Stimulated activated naive CD8-positive, alpha-beta T cell treated with anti-CD3 and anti-CD28 coated beads, Interleukin-15, Interleukin-2, amounts not matched to agents 100 ng/mL and 50 ng/mL, for 24 hours (primary cell): ENCODE measurements around the gene TEX51.

Experiments used
- H3K27ac Mint-ChIP-seq: one replicate; pipeline ENCODE4 v1.8.0; 2021; ENCODE audit warnings: mild to moderate bottlenecking, mixed read lengths
- H3K27me3 Mint-ChIP-seq: one replicate; pipeline ENCODE4 v1.8.0; 2021; ENCODE audit warnings: mixed read lengths
- H3K36me3 Mint-ChIP-seq: one replicate; pipeline ENCODE4 v1.8.0; 2021; ENCODE audit warnings: low read depth, mixed read lengths
- H3K4me1 Mint-ChIP-seq: one replicate; pipeline ENCODE4 v1.8.0; 2021; ENCODE audit warnings: low read depth, mixed read lengths
- H3K4me3 Mint-ChIP-seq: one replicate; pipeline ENCODE4 v1.8.0; 2021; ENCODE audit warnings: mild to moderate bottlenecking, mixed read lengths
- H3K9me3 Mint-ChIP-seq: one replicate; pipeline ENCODE4 v1.8.0; 2021; ENCODE audit warnings: mixed read lengths

Gene TEX51

GRCh38 chr2:126910637-126911036 is 11.9 kb downstream of the TEX51 start:
- Mint-ChIP-seq H3K27me3 (no peaks in the 10 kb centered on the region), H3K27ac (no peak overlapping the region), H3K4me1 (peaks cover 31% of the 10 kb centered on the region), H3K36me3 (no peaks in the 10 kb centered on the region), H3K9me3 (no peaks in the 10 kb centered on the region), H3K4me3 (no peak overlapping the region)

GRCh38 chr2:126911111-126911796 is 12.6 kb downstream of the TEX51 start:
- Mint-ChIP-seq H3K4me1 (peaks cover 25% of the 10 kb centered on the region), H3K27ac (no peak overlapping the region), H3K4me3 (no peak overlapping the region), H3K27me3 (no peaks in the 10 kb centered on the region), H3K9me3 (no peaks in the 10 kb centered on the region), H3K36me3 (no peaks in the 10 kb centered on the region)

- H3K36me3 Mint-ChIP-seq, result no peaks in the 10 kb centered on the region
Observed at GRCh38 chr2:126912201-126912600, 13.5 kb downstream of the TEX51 start.

GRCh38 chr2:126913329-126913728 is 14.6 kb downstream of the TEX51 start:
- no peaks in the 10 kb centered on the region for H3K27me3 Mint-ChIP-seq
- no peaks in the 10 kb centered on the region for H3K36me3 Mint-ChIP-seq
- no peak overlapping the region for H3K4me3 Mint-ChIP-seq
- H3K9me3 Mint-ChIP-seq, result no peaks in the 10 kb centered on the region
- no peak overlapping the region for H3K27ac Mint-ChIP-seq
- peaks cover 13% of the 10 kb centered on the region for H3K4me1 Mint-ChIP-seq

More at GRCh38 chr2:126912201-126912600, 13.5 kb downstream of the TEX51 start:
- Mint-ChIP-seq H3K27me3 (no peaks in the 10 kb centered on the region), H3K27ac (no peak overlapping the region), H3K4me3 (no peak overlapping the region), H3K4me1 (peaks cover 21% of the 10 kb centered on the region), H3K9me3 (no peaks in the 10 kb centered on the region)

- no peaks in the 10 kb centered on the region for H3K27me3 Mint-ChIP-seq
- H3K4me3 Mint-ChIP-seq, result no peak overlapping the region
- peaks cover 13% of the 10 kb centered on the region for H3K4me1 Mint-ChIP-seq
- no peaks in the 10 kb centered on the region for H3K36me3 Mint-ChIP-seq
- H3K9me3 Mint-ChIP-seq, result peaks cover 4% of the 10 kb centered on the region
- H3K27ac Mint-ChIP-seq, result no peak overlapping the region
Observed at GRCh38 chr2:126913881-126914615, 15.4 kb downstream of the TEX51 start.

GRCh38 chr2:126914811-126915500 is 16.3 kb downstream of the TEX51 start:
- Mint-ChIP-seq H3K36me3 (no peaks in the 10 kb centered on the region), H3K27me3 (no peaks in the 10 kb centered on the region), H3K27ac (no peak overlapping the region), H3K4me3 (no peak overlapping the region), H3K4me1 (peaks cover 4% of the 10 kb centered on the region), H3K9me3 (peaks cover 4% of the 10 kb centered on the region)

GRCh38 chr2:126915903-126916302 is 17.2 kb downstream of the TEX51 start:
- peaks cover 4% of the 10 kb centered on the region for H3K9me3 Mint-ChIP-seq
- H3K27me3 Mint-ChIP-seq, result no peaks in the 10 kb centered on the region
- H3K36me3 Mint-ChIP-seq, result no peaks in the 10 kb centered on the region
- H3K27ac Mint-ChIP-seq, result no peak overlapping the region
- no peak overlapping the region for H3K4me3 Mint-ChIP-seq
- no peaks in the 10 kb centered on the region for H3K4me1 Mint-ChIP-seq

GRCh38 chr2:126916744-126917143 is 18.1 kb downstream of the TEX51 start:
- no peaks in the 10 kb centered on the region for H3K36me3 Mint-ChIP-seq
- no peaks in the 10 kb centered on the region for H3K4me1 Mint-ChIP-seq
- no peak overlapping the region for H3K27ac Mint-ChIP-seq
- H3K27me3 Mint-ChIP-seq, result no peaks in the 10 kb centered on the region
- no peak overlapping the region for H3K4me3 Mint-ChIP-seq
- peaks cover 4% of the 10 kb centered on the region for H3K9me3 Mint-ChIP-seq

GRCh38 chr2:126921066-126921465 is 22.4 kb downstream of the TEX51 start:
- Mint-ChIP-seq H3K27ac (no peak overlapping the region), H3K36me3 (no peaks in the 10 kb centered on the region), H3K4me3 (no peak overlapping the region), H3K9me3 (peaks cover 8% of the 10 kb centered on the region), H3K4me1 (no peaks in the 10 kb centered on the region), H3K27me3 (no peaks in the 10 kb centered on the region)

GRCh38 chr2:126930970-126931590 is 32.4 kb downstream of the TEX51 start:
- no peaks in the 10 kb centered on the region for H3K36me3 Mint-ChIP-seq
- peaks cover 5% of the 10 kb centered on the region for H3K27me3 Mint-ChIP-seq
- no peak overlapping the region for H3K4me3 Mint-ChIP-seq
- H3K9me3 Mint-ChIP-seq, result peaks cover 20% of the 10 kb centered on the region
- peaks cover 8% of the 10 kb centered on the region for H3K4me1 Mint-ChIP-seq
- H3K27ac Mint-ChIP-seq, result no peak overlapping the region

- Mint-ChIP-seq H3K36me3 (no peaks in the 10 kb centered on the region), H3K27me3 (peaks cover 5% of the 10 kb centered on the region), H3K4me3 (no peak overlapping the region), H3K4me1 (peaks cover 9% of the 10 kb centered on the region), H3K9me3 (peaks cover 13% of the 10 kb centered on the region), H3K27ac (no peak overlapping the region)
Observed at GRCh38 chr2:126932529-126932928, 33.8 kb downstream of the TEX51 start.

- peaks cover 9% of the 10 kb centered on the region for H3K4me1 Mint-ChIP-seq
- peaks cover 5% of the 10 kb centered on the region for H3K27me3 Mint-ChIP-seq
- H3K36me3 Mint-ChIP-seq, result no peaks in the 10 kb centered on the region
- no peak overlapping the region for H3K27ac Mint-ChIP-seq
- H3K9me3 Mint-ChIP-seq, result peaks cover 13% of the 10 kb centered on the region
- no peak overlapping the region for H3K4me3 Mint-ChIP-seq
Observed at GRCh38 chr2:126932966-126933710, 34.4 kb downstream of the TEX51 start.

GRCh38 chr2:126933711-126934091 is 35.0 kb downstream of the TEX51 start:
- peaks cover 9% of the 10 kb centered on the region for H3K4me1 Mint-ChIP-seq
- peaks cover 13% of the 10 kb centered on the region for H3K9me3 Mint-ChIP-seq
- peaks cover 5% of the 10 kb centered on the region for H3K27me3 Mint-ChIP-seq
- H3K36me3 Mint-ChIP-seq, result no peaks in the 10 kb centered on the region
- no peak overlapping the region for H3K27ac Mint-ChIP-seq
- H3K4me3 Mint-ChIP-seq, result no peak overlapping the region

GRCh38 chr2:126934809-126935208 is 36.1 kb downstream of the TEX51 start:
- H3K4me1 Mint-ChIP-seq, result peaks cover 9% of the 10 kb centered on the region
- peaks cover 5% of the 10 kb centered on the region for H3K27me3 Mint-ChIP-seq
- H3K9me3 Mint-ChIP-seq, result peaks cover 9% of the 10 kb centered on the region
- H3K36me3 Mint-ChIP-seq, result no peaks in the 10 kb centered on the region
- no peak overlapping the region for H3K27ac Mint-ChIP-seq
- no peak overlapping the region for H3K4me3 Mint-ChIP-seq
